H1 (cell line): ENCODE measurements around the gene CLIC3. TPM values are rescaled to one million over a fixed set of nuclear protein-coding genes. Genes with fewer than 3 reads are reported as not detected.

Source experiments
- ASH2L ChIP-seq: fragments of 200-600, 300-600 bp; sonication (generic); IDR thresholded peaks from one replicate; pipeline ENCODE4 v1.7.1; 2017; ENCODE audit warnings: low read length
- BCL11A ChIP-seq, 2 experiments: IDR thresholded peaks; one replicate each; pipeline ENCODE4 v1.6.1; 2011; ENCODE audit warnings: low read depth in 2 of 2, low read length in 2 of 2, mild to moderate bottlenecking in 2 of 2
- CBX8 ChIP-seq: fragments of 300-800, 300-1000 bp; sonication (generic); IDR thresholded peaks from 2 replicates; pipeline ENCODE4 v1.7.1; 2016; ENCODE audit warnings: low read depth, low read length, borderline replicate concordance
- CHD2 ChIP-seq: IDR thresholded peaks from 2 replicates; pipeline ENCODE4 v1.6.1; 2012; ENCODE audit warnings: low read length, improper control_type of control experiment
- CTBP2 ChIP-seq: IDR thresholded peaks from 2 replicates; pipeline ENCODE4 v1.7.0; 2011; ENCODE audit warnings: borderline replicate concordance, mild to moderate bottlenecking, moderate library complexity, mixed read lengths, low read length; ENCODE audit not compliant: insufficient read depth, insufficient read length
- EGR1 ChIP-seq: IDR thresholded peaks from 2 replicates; pipeline ENCODE4 v1.6.1; 2011; ENCODE audit warnings: low read depth, low read length, borderline replicate concordance
- FOSL1 ChIP-seq: IDR thresholded peaks from 2 replicates; pipeline ENCODE4 v1.6.1; 2011; ENCODE audit warnings: mild to moderate bottlenecking, low read depth, low read length, moderate library complexity; ENCODE audit not compliant: insufficient read depth
- GABPA ChIP-seq: IDR thresholded peaks from 2 replicates; pipeline ENCODE4 v1.6.1; 2011; ENCODE audit warnings: mild to moderate bottlenecking, low read length, moderate library complexity, borderline replicate concordance; ENCODE audit not compliant: insufficient read depth
- GTF2F1 ChIP-seq: IDR thresholded peaks from 2 replicates; pipeline ENCODE4 v1.6.1; 2012; ENCODE audit warnings: low read depth, low read length, improper control_type of control experiment, borderline replicate concordance
- HDAC2 ChIP-seq, 2 experiments: fragments of 300-600 bp in 1 of 2; sonication (generic) in 1 of 2; IDR thresholded peaks; 2 replicates each; pipeline ENCODE4 v1.6.1; 2011 to 2012; ENCODE audit warnings: low read depth in 2 of 2, low read length in 2 of 2, mild to moderate bottlenecking in 2 of 2, moderate library complexity in 2 of 2, borderline replicate concordance in 1 of 2, inconsistent platforms in 1 of 2
- KDM4A ChIP-seq: IDR thresholded peaks from one replicate; pipeline ENCODE4 v1.7.1; 2012; ENCODE audit warnings: low read depth, mild to moderate bottlenecking, moderate library complexity, low read length, inconsistent platforms; ENCODE audit not compliant: severe bottlenecking
- NANOG ChIP-seq: IDR thresholded peaks from 2 replicates; pipeline ENCODE4 v1.6.1; 2011; ENCODE audit warnings: low read length, low read depth, mild to moderate bottlenecking, inconsistent platforms; ENCODE audit not compliant: insufficient read depth, poor library complexity, severe bottlenecking
- NRF1 ChIP-seq: IDR thresholded peaks from 2 replicates; pipeline ENCODE4 v1.6.1; 2011; ENCODE audit warnings: mild to moderate bottlenecking, low read depth, low read length, improper control_type of control experiment
- PHF8 ChIP-seq: fragments of 200-600 bp; sonication (generic); conservative IDR thresholded peaks from 2 replicates; pipeline ENCODE4 v1.7.1; 2012; ENCODE audit warnings: low read depth, mild to moderate bottlenecking, inconsistent platforms, low read length, moderate library complexity
- POLR2AphosphoS5 ChIP-seq: IDR thresholded peaks from 2 replicates; pipeline ENCODE4 v1.6.1; 2011; ENCODE audit warnings: low read depth, low read length
- POU5F1 ChIP-seq: IDR thresholded peaks from 2 replicates; pipeline ENCODE4 v1.6.1; 2011; ENCODE audit warnings: low read depth, mild to moderate bottlenecking, low read length, moderate library complexity
- RAD21 ChIP-seq, 2 experiments: IDR thresholded peaks in 1 of 2; conservative IDR thresholded peaks in 1 of 2; 2 replicates each; pipeline ENCODE4 v1.6.1; 2011; ENCODE audit warnings: low read depth in 2 of 2, low read length in 2 of 2, improper control_type of control experiment in 1 of 2, inconsistent platforms in 1 of 2, mild to moderate bottlenecking in 1 of 2, moderate library complexity in 1 of 2
- SIN3A ChIP-seq, 2 experiments: IDR thresholded peaks in 1 of 2; conservative IDR thresholded peaks in 1 of 2; 2 replicates each; pipeline ENCODE4 v1.6.1; 2011 to 2012; ENCODE audit warnings: low read length in 2 of 2, improper control_type of control experiment in 1 of 2, low read depth in 1 of 2, mild to moderate bottlenecking in 1 of 2
- SP4 ChIP-seq: IDR thresholded peaks from 2 replicates; pipeline ENCODE4 v1.6.1; 2012; ENCODE audit warnings: low read length, inconsistent platforms
- SUZ12 ChIP-seq: fragments of 200-600 bp; sonication (generic); IDR thresholded peaks from 2 replicates; pipeline ENCODE4 v1.6.1; 2012; ENCODE audit warnings: mild to moderate bottlenecking, inconsistent platforms, low read length, moderate library complexity, mixed read lengths
- TBP ChIP-seq: IDR thresholded peaks from 2 replicates; pipeline ENCODE4 v1.6.1; 2011; ENCODE audit warnings: low read depth, low read length, improper control_type of control experiment
- TEAD4 ChIP-seq: IDR thresholded peaks from 2 replicates; pipeline ENCODE4 v1.6.1; 2012; ENCODE audit warnings: low read depth, low read length, inconsistent platforms, mixed read lengths
- polyA plus RNA-seq, 7 experiments: library from polyadenylated mRNA; depleted of rRNA in 3 of 7; stranded (reverse) in 5 of 7; unstranded in 2 of 7; fragments of >200 nt in 5 of 7; fragments of 200-250 nt in 2 of 7; gene quantifications; 1 replicate in 5 of 7; 2 replicates in 1 of 7; 4 replicates in 1 of 7; pipeline versions ENCODE4 v1.2.1 to v1.2.3, GENCODE V29; 2011 to 2013; ENCODE audit warnings: missing spikeins in 2 of 7, mixed read lengths in 2 of 7
- total RNA-seq: library from RNA; stranded (reverse); fragmentation: NEBNext Ultra II Directional; extraction: Animal tissue kit (Norgen Biotek cat#: 25700); gene quantifications from 2 replicates; pipeline ENCODE4 v1.2.1, GENCODE V29; 2021
- TF ChIP-seq, protein P1 (sequence below): IDR thresholded peaks from 2 replicates; pipeline ENCODE4 v1.6.1; 2012; ENCODE audit warnings: inconsistent platforms

The CLIC3 gene
- total and polyA plus RNA-seq, 2 of the 8 experiments (the other 6 are each of a cell fraction or from before 2014, with no cell fraction given), result 0.12 TPM; not detected in 1

DNA sequence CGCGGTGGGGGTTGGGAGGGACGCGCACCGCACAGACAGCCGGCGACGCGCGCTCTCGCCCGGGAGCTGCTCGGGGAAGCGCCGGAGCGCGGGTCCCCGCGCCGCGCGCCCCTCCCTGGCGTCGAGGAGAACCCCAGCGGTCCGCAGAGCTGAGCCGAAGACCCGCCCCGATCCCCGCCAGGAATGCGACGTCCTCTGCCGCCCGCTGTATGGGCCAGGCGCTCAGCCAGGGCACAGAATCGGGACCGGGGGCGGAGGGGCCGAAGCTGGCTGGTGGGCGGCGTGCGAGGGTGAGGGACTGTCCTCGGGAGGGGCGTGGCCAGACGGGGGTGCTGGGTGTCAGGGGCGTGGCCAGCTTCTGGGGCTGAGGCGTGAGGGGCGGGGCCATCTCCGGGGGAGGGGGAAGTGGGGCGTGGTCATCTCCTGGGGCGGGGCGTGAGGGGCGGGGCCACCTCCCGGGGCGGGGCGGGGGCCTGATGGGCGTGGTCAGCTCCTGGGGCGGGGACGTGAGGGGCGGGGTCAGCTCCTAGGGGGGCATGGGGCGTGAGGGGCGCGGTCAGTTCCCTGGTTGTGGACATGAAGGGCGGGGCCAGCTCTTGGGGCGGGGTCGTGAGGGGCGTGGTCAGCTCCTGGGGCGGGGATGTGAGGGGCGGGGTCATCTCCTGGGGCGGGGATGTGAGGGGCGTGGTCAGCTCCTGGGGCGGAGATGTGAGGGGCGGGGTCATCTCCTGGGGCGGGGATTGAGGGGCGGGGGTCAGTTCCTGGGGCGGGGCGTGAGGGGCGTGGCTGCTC lies 18.1 kb downstream of the CLIC3 start (continued):
- TF ChIP-seq RAD21 (IDR thresholded peaks at IDR 0.05 in 1 of 2, conservative IDR thresholded peaks at IDR 0.05 in 1 of 2; ENCODE audit: low read depth in 2 of 2, low read length in 2 of 2), result no peak
- TF ChIP-seq, protein P1, sequence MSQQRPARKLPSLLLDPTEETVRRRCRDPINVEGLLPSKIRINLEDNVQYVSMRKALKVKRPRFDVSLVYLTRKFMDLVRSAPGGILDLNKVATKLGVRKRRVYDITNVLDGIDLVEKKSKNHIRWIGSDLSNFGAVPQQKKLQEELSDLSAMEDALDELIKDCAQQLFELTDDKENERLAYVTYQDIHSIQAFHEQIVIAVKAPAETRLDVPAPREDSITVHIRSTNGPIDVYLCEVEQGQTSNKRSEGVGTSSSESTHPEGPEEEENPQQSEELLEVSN, result 0 out of 2 replicates have a peak, but pooled peaks have one; percentile 13
- no peak for TF ChIP-seq POLR2AphosphoS5
- no peak for TF ChIP-seq NRF1
- TF ChIP-seq CBX8, result no peak
- TF ChIP-seq EGR1, result peak; percentile 37; the same call in 1 of the 2 replicates
- TF ChIP-seq TEAD4, result peak; percentile 77
- TF ChIP-seq KDM4A, result peak; percentile 37
- TF ChIP-seq CHD2, result no peak
- no peak for TF ChIP-seq SIN3A (conservative IDR thresholded peaks at IDR 0.05 in 1 of 2, IDR thresholded peaks at IDR 0.05 in 1 of 2; ENCODE audit: low read depth in 1 of 2, low read length in 2 of 2)
- TF ChIP-seq GTF2F1, result no peak
- no peak for TF ChIP-seq POU5F1
- no peak for TF ChIP-seq SUZ12
- no peak for TF ChIP-seq FOSL1
- no peak for TF ChIP-seq NANOG
- no peak for TF ChIP-seq BCL11A (IDR thresholded peaks at IDR 0.05; ENCODE audit: low read depth in 2 of 2, low read length in 2 of 2)
- no peak for TF ChIP-seq ASH2L
- TF ChIP-seq HDAC2 (IDR thresholded peaks at IDR 0.05; ENCODE audit: borderline replicate concordance in 1 of 2, low read depth in 2 of 2, low read length in 2 of 2), result no peak
- peak; percentile 75; the same call in 1 of the 2 replicates for TF ChIP-seq SP4
- no peak for TF ChIP-seq CTBP2
- TF ChIP-seq PHF8, result no peak
- TF ChIP-seq TBP, result no peak
- no peak for TF ChIP-seq GABPA
